Endothelial cell of umbilical vein (primary cell): Measurements from ENCODE around the gene COL4A2.

ENCODE experiments used
- CTCF ChIP-seq, 2 donors: IDR thresholded peaks; 1 replicate in 1 of 2; 2 replicates in 1 of 2; pipeline ENCODE4 v1.5.1; 2011; ENCODE audit warnings: low read length in 2 of 2, mild to moderate bottlenecking in 2 of 2, moderate library complexity in 2 of 2, control low read depth in 1 of 2, inconsistent platforms in 1 of 2, low read depth in 1 of 2; ENCODE audit not compliant: insufficient read depth in 1 of 2; ENCODE audit errors: extremely low read depth in 1 of 2
- POLR2A ChIP-seq: IDR thresholded peaks from 2 replicates; pipeline ENCODE4 v1.6.1; 2012; ENCODE audit warnings: low read depth, mild to moderate bottlenecking, control low read depth, low read length
- TF ChIP-seq, protein P1 (sequence below): IDR thresholded peaks from 2 replicates; pipeline ENCODE4 v1.6.1; 2011; ENCODE audit not compliant: insufficient read depth, insufficient read length

DNA sequence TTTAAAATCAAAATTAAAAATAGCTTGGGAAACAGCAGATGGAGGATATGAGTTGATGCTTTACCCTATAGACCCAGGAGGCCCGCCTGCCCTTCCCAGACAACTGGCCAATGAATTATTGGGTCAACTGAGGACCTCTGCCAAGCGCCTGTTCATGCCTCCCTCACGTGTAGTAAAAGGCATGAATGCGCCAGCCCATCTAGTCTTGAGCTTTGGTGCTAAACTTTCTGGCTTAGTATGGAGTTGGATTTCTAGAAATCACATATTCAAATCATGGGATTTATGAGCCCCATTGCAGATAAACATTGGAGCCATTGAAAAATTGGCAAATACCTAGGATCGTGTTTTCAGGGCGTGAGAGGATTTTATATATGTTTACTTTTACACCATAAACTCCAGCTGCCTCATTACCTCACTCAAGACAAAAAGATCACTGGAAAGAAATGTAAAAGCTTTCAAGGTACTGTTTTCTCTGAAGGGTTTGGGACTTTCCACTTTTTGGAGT, 47.1 kb downstream of the COL4A2 start:
- no peak for TF ChIP-seq POLR2A
- TF ChIP-seq CTCF (IDR thresholded peaks at IDR 0.05; ENCODE audit: extremely low read depth in 1 of 2, insufficient read depth in 1 of 2, low read depth in 1 of 2, low read length in 2 of 2), result no peak
- TF ChIP-seq, protein P1, sequence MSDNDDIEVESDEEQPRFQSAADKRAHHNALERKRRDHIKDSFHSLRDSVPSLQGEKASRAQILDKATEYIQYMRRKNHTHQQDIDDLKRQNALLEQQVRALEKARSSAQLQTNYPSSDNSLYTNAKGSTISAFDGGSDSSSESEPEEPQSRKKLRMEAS, result no peak
